Progenitor cell of endocrine pancreas (in vitro differentiated cells): ENCODE results near the gene IKZF1. TPM values are rescaled to one million over a fixed set of nuclear protein-coding genes. Genes with fewer than 3 reads are reported as not detected.

Experiments
- DNase-seq: peaks from one replicate; pipeline ENCODE4 v3.0.0; 2021; ENCODE audit warnings: low spot score; ENCODE audit not compliant: unreplicated experiment
- H3K27ac Mint-ChIP-seq: 2 replicates; pipeline ENCODE4 v1.8.0; 2021; ENCODE audit warnings: mild to moderate bottlenecking, moderate library complexity, mixed read lengths
- H3K27me3 Mint-ChIP-seq: 2 replicates; pipeline ENCODE4 v1.8.0; 2021; ENCODE audit warnings: mixed read lengths
- H3K36me3 Mint-ChIP-seq: 2 replicates; pipeline ENCODE4 v1.8.0; 2022; ENCODE audit warnings: mixed read lengths; ENCODE audit not compliant: insufficient read depth
- H3K4me1 Mint-ChIP-seq: 2 replicates; pipeline ENCODE4 v1.8.0; 2021; ENCODE audit warnings: low read depth, mixed read lengths
- H3K4me3 Mint-ChIP-seq: 2 replicates; pipeline ENCODE4 v1.8.0; 2021; ENCODE audit warnings: low read depth, mild to moderate bottlenecking, moderate library complexity, mixed read lengths
- H3K9me3 Mint-ChIP-seq: 2 replicates; pipeline ENCODE4 v1.8.0; 2021; ENCODE audit warnings: low read depth, mixed read lengths
- CTCF ChIP-seq: fragments of 200-600 bp; sonication (generic); IDR thresholded peaks from one replicate; pipeline ENCODE4 v1.5.0; 2021; ENCODE audit warnings: antibody characterized with exemption, mild to moderate bottlenecking; ENCODE audit not compliant: unreplicated experiment
- total RNA-seq: library from RNA; stranded (reverse); gene quantifications from 2 replicates; pipeline ENCODE4 v1.2.1, GENCODE V29; 2021

IKZF1 gene
- total RNA-seq, 1 donor from 2014 or later: 0.36 TPM

GRCh38 chr7:50308532-50309385 lies 4.2 kb downstream of the IKZF1 start:
- no peaks in the 10 kb centered on the region for H3K4me1 Mint-ChIP-seq
- no peak overlapping the region for H3K27ac Mint-ChIP-seq
- no peak overlapping the region for H3K4me3 Mint-ChIP-seq
- TF ChIP-seq CTCF: no peak
- DNase-seq: no peak
- H3K36me3 Mint-ChIP-seq: no peaks in the 10 kb centered on the region
- no peaks in the 10 kb centered on the region for H3K9me3 Mint-ChIP-seq
- peaks cover 70% of the 10 kb centered on the region for H3K27me3 Mint-ChIP-seq

- Mint-ChIP-seq H3K4me3 (no peak overlapping the region), H3K27ac (no peak overlapping the region), H3K9me3 (no peaks in the 10 kb centered on the region), H3K27me3 (peaks cover 74% of the 10 kb centered on the region), H3K4me1 (no peaks in the 10 kb centered on the region), H3K36me3 (no peaks in the 10 kb centered on the region)
- DNase-seq: no peak
- TF ChIP-seq CTCF: no peak
Observed at GRCh38 chr7:50309721-50310120, 5.2 kb downstream of the IKZF1 start.

GRCh38 chr7:50310361-50310760 lies 5.8 kb downstream of the IKZF1 start:
- TF ChIP-seq CTCF: no peak
- no peak overlapping the region for H3K27ac Mint-ChIP-seq
- H3K36me3 Mint-ChIP-seq: no peaks in the 10 kb centered on the region
- DNase-seq: no peak
- no peak overlapping the region for H3K4me3 Mint-ChIP-seq
- H3K27me3 Mint-ChIP-seq: peaks cover 74% of the 10 kb centered on the region
- no peaks in the 10 kb centered on the region for H3K9me3 Mint-ChIP-seq
- no peaks in the 10 kb centered on the region for H3K4me1 Mint-ChIP-seq

GRCh38 chr7:50310956-50311355 lies 6.4 kb downstream of the IKZF1 start:
- H3K36me3 Mint-ChIP-seq: no peaks in the 10 kb centered on the region
- no peaks in the 10 kb centered on the region for H3K9me3 Mint-ChIP-seq
- DNase-seq: no peak
- H3K4me1 Mint-ChIP-seq: no peaks in the 10 kb centered on the region
- peaks cover 74% of the 10 kb centered on the region for H3K27me3 Mint-ChIP-seq
- no peak overlapping the region for H3K27ac Mint-ChIP-seq
- no peak for TF ChIP-seq CTCF
- no peak overlapping the region for H3K4me3 Mint-ChIP-seq

- no peaks in the 10 kb centered on the region for H3K36me3 Mint-ChIP-seq
- no peak for DNase-seq
- peaks cover 58% of the 10 kb centered on the region for H3K27me3 Mint-ChIP-seq
- no peak overlapping the region for H3K27ac Mint-ChIP-seq
- no peaks in the 10 kb centered on the region for H3K4me1 Mint-ChIP-seq
- TF ChIP-seq CTCF: no peak
- H3K4me3 Mint-ChIP-seq: no peak overlapping the region
- no peaks in the 10 kb centered on the region for H3K9me3 Mint-ChIP-seq
Observed at GRCh38 chr7:50312250-50313162, 8.0 kb downstream of the IKZF1 start.
